NCI-H2081 treated with DMSO at 0.1 percent for 48 hours (cell line): Measurements from ENCODE around the gene ABCD3.

Experiments
- DNase-seq: peaks from one replicate; lab custom pipeline; 2025; lab: John Stamatoyannopoulos, UW

ABCD3 gene

GRCh38 chr1:94527447-94528031 is 109.3 kb downstream of the ABCD3 start:
- DNase-seq = no peak

- DNase-seq = no peak
These were observed 110.1 kb downstream of the ABCD3 start for GRCh38 chr1:94528299-94528698.

GRCh38 chr1:94528826-94529225 is 110.6 kb downstream of the ABCD3 start:
- no peak for DNase-seq

DNA sequence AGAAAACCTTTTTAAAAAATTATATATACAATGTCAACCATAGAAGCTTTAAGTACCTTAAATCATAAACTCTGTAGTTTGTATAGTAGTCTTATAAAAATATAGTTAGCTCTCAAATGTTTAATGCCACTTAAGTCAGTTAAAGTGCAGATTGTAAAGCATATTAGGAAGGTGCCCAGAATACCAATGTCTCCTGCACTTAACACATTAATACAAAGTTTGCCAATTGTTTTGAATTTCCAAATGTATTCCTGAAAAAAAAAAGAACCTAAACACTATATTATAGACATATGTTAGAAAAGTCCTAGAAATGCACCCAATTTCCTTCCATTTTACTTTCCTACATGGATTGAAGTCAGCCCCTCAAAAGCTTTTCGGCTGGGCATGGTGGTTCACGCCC is 111.2 kb downstream of the ABCD3 start:
- no peak for DNase-seq

- no peak for DNase-seq
These were observed 112.2 kb downstream of the ABCD3 start for GRCh38 chr1:94530373-94530878.

- no peak for DNase-seq
These were observed 113.5 kb downstream of the ABCD3 start for GRCh38 chr1:94531664-94532063.

GRCh38 chr1:94532077-94532476 is 113.9 kb downstream of the ABCD3 start:
- no peak for DNase-seq

DNA sequence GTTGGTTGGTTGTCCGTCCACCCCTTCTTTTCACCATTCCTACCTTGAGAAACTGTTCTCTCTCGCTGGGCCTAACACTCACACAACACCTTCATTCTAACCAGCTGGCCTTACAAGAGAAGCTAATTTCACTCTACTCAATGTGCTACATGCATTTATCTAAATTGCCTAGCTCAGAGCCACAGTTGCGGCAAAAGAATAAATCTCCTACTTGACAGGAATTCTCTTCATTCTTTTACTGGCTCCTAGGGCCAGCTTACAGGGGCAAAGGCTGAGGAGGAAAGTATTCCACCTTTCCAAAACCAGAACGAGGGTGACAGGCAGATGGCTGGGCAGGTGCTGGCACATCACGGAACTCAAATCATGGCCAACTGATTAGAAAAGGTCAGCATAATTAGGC is 116.9 kb downstream of the ABCD3 start:
- no peak for DNase-seq

- DNase-seq = no peak
These were observed 117.7 kb downstream of the ABCD3 start for GRCh38 chr1:94535879-94536278.

GRCh38 chr1:94537254-94537653 is 119.1 kb downstream of the ABCD3 start:
- DNase-seq = no peak

DNA sequence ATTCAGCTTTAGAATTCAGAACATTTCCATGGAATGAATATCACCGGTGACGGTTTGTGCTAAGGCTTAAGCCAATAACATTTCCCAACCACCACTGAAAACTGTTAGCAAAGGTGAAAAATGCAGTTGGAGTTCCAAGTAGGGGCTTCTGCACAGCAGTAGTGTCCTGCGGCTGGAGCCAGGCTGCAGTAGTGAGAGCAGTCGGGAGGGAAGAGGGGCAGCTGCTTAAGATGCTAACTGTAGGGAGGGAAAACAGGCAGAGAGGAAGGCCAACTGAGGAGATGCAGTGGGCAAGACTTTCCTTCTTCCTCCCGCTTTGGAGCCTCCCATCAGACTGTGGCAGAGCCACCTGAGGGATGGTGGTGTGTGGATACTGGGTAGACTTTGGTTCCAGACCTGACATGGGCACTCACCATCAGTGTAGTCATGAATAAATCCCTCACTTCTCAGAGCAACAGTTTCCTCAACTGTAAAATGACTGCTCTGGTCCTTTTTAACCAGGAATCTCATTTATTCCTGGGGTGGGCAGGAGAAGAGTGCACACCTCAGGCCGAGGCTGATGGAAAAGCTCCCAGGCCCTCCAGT is 120.1 kb downstream of the ABCD3 start:
- no peak for DNase-seq

- no peak for DNase-seq
These were observed 121.3 kb downstream of the ABCD3 start for GRCh38 chr1:94539496-94539895.

DNA sequence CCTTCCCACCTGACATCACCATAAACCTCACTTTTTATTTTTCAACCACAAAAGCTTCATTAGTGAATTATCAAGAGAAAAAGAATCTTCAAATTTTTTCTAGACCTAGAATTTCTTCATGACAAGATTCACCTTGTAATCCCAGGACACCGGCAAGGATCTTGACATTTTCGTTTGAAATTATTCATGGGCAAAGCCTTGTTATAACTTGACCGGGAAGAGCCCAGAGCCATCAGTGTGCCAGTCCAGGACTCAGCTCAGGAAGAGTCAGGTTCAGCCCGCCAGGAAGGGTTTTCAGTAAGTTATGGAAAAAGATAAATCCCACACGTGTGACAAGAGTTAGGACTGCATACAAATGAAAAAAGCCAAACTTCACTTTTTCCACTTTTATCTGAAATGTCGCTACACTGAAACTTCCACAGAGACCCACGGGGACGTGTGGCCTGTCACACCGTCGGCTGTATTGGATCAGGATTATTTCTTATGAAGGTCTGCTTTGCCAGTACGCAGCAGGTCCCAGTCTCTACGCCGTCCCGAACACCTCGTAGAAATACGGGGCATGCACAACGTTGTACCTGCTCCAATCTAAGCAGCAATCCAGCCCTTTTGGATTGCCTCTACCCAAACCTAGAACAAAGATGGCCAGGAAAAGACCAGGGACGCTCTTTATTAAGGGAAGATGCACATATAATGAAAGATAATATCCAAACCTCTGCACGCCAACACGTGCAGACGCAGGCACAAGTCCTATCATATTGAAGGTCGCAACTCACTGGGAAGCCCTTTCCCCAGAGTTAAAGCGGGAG is 122.5 kb downstream of the ABCD3 start:
- no peak for DNase-seq

GRCh38 chr1:94541246-94542087 is 123.3 kb downstream of the ABCD3 start, which contains the start of gene F3:
Gene F3, minus strand, starts transcription at chr1:94541759. Its CDS starts 123 bp downstream, at chr1:94541636.
- no peak for DNase-seq

- DNase-seq = no peak
These were observed 124.1 kb downstream of the ABCD3 start for GRCh38 chr1:94542088-94542870.

DNA sequence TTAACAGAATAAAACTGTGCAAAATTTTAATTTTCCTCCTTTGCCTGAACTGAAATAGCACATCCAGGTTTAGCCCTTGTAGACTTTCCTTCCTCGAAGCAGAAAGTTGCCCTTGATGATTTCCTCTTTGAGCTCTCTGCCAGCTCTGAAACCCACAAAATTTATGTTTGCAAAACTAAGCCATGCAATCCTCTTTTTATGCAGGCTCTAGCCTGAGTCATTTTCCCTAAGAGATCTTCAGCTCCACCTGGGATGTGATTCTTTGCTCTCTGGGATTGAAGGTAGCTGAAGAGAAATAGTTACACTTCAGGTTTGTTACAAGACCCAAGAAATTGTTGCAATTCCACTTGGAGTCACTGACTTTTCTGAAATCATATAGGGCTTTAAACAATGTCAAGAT is 124.8 kb downstream of the ABCD3 start:
- DNase-seq = no peak

DNA sequence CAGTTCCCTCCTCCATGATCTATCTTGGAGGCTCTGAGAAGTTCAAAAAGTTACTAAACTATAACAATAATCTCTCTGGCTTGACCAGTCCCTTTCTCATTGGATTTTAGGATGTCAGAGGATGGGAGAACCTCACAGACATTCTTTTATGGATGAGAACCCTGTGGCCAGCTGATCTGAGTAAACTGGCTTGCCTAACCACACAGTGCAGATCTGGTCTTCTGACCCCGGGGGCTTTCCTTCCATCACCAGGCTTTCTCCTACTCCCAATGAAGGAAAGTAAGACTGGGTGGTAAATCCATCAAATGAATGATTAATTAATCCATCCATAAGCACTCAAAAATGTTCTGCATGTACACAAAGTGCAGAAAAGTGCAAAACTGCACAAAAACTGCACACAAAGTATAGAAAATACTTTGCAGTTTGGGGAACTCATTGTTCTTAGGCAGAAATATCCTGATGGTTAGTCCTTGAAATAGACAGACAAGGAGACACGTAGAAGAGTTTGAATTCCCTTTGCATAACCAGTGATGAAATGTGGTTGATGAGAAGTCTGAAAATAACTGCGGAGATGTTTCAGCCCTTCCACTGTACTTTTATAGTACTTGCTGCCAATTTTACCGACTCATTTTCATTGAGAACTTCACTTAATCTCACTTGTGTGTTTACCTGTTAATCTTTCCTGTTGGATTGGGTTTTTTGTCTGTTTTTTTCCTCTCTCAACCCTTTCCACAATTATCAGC is 125.9 kb downstream of the ABCD3 start:
- no peak for DNase-seq

GRCh38 chr1:94544706-94545490 is 126.7 kb downstream of the ABCD3 start:
- DNase-seq = no peak

DNA sequence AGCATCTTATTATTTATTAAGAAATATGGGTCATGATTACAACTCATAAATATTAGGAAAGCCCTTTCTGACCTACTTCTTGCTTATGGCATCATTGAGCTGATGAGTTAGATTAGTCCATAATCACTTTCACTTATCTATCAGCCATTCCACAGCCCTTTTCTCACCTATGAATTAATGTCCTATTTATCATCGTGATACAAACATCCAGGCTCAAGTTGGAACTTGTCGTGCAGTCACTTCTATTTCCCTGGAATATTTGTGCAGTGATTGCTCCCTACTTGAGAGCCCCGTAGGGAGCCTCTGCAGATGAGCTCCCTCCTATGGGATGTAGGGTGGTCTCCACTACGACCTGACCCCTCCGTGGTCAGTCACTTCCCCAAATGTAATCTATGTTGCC is 131.5 kb downstream of the ABCD3 start:
- DNase-seq = no peak

GRCh38 chr1:94550396-94550795 is 132.2 kb downstream of the ABCD3 start:
- no peak for DNase-seq
